PC-3 (cell line): Measurements from ENCODE around the gene ZNF334. TPM values are rescaled to one million over a fixed set of nuclear protein-coding genes. Genes with fewer than 3 reads are reported as not detected.

Experiments used
- ATAC-seq: fragments of 200-7000 bp; cut with Tn5 transposase; 2 replicates; pipeline ENCODE4 v1.9.1; 2020; ENCODE audit warnings: mild to moderate bottlenecking, moderate library complexity
- BruUV-seq: library from RNA; stranded (reverse); fragments of 400-500 nt; replicated peaks from 2 replicates; lab custom pipeline; 2021; lab: Mats Ljungman, UMichigan
- CTCF ChIA-PET: fragments of 300-600 bp; sonication (Branson Sonifier 250); formaldehyde crosslinking; loops from one replicate; lab custom pipeline; 2022; ENCODE audit warnings: antibody characterized with exemption; lab: Charles Lee
- POLR2A ChIA-PET: fragments of 300-600 bp; sonication (Branson Sonifier 250); formaldehyde crosslinking; loops from one replicate; lab custom pipeline; 2022; ENCODE audit warnings: antibody characterized with exemption; ENCODE audit not compliant: unreplicated experiment; lab: Charles Lee
- DNase-seq: peaks from one replicate; pipeline ENCODE4 v3.0.0-alpha.2; 2015
- H2AFZ ChIP-seq: fragments of 300-600 bp; sonication (generic); 2 replicates; pipeline ENCODE4 v1.6.0; 2016; ENCODE audit warnings: antibody characterized with exemption, low read length
- H3F3A ChIP-seq: fragments of 300-600 bp; sonication (generic); one replicate; pipeline ENCODE4 v1.6.0; 2017; ENCODE audit warnings: antibody characterized with exemption, low read length, control low read depth, mild to moderate bottlenecking; ENCODE audit not compliant: unreplicated experiment
- H3K27ac ChIP-seq: fragments of 300-600 bp; sonication (generic); 2 replicates; pipeline ENCODE4 v1.5.1; 2016; ENCODE audit warnings: mild to moderate bottlenecking, low read length
- H3K27me3 ChIP-seq: fragments of 300-600 bp; sonication (generic); 2 replicates; pipeline ENCODE4 v1.6.1; 2016; ENCODE audit warnings: low read length, mixed read lengths
- H3K36me3 ChIP-seq: fragments of 300-600 bp; sonication (generic); 2 replicates; pipeline ENCODE4 v1.6.1; 2016; ENCODE audit warnings: low read depth, mixed run types, low read length, mixed read lengths
- H3K4me1 ChIP-seq: fragments of 300-600 bp; sonication (generic); 2 replicates; pipeline ENCODE4 v1.5.1; 2016; ENCODE audit warnings: low read length; ENCODE audit not compliant: insufficient read depth
- H3K4me2 ChIP-seq: fragments of 300-600 bp; sonication (generic); 2 replicates; pipeline ENCODE4 v1.6.0; 2016; ENCODE audit warnings: low read length
- H3K4me3 ChIP-seq: fragments of 300-600 bp; sonication (generic); 2 replicates; pipeline ENCODE4 v1.5.1; 2016; ENCODE audit warnings: mild to moderate bottlenecking, low read length, mixed read lengths
- H3K79me2 ChIP-seq: fragments of 300-600 bp; sonication (generic); 2 replicates; pipeline ENCODE4 v1.6.1; 2017; ENCODE audit warnings: low read length, mixed read lengths
- H3K9ac ChIP-seq: fragments of 300-600 bp; sonication (generic); 2 replicates; pipeline ENCODE4 v1.6.0; 2016; ENCODE audit warnings: mild to moderate bottlenecking, low read length
- H3K9me2 ChIP-seq: fragments of 300-600 bp; sonication (generic); replicated peaks from 2 replicates; pipeline ENCODE4 v1.6.1; 2016; ENCODE audit warnings: mixed run types, low read length, mixed read lengths
- H3K9me3 ChIP-seq: fragments of 300-600 bp; sonication (generic); 2 replicates; pipeline ENCODE4 v1.6.1; 2016; ENCODE audit warnings: low read length, mixed read lengths
- H4K20me1 ChIP-seq: fragments of 300-600 bp; sonication (generic); 2 replicates; pipeline ENCODE4 v1.6.1; 2016; ENCODE audit warnings: low read length, mixed read lengths
- EZH2 ChIP-seq: fragments of 300-600 bp; sonication (generic); IDR thresholded peaks from one replicate; pipeline ENCODE4 v1.6.1; 2017; ENCODE audit warnings: antibody characterized with exemption, mild to moderate bottlenecking, low read length; ENCODE audit not compliant: unreplicated experiment
- EZH2phosphoT487 ChIP-seq: fragments of 300-600 bp; sonication (generic); IDR thresholded peaks from 2 replicates; pipeline ENCODE4 v1.6.1; 2018; ENCODE audit warnings: mild to moderate bottlenecking, antibody characterized with exemption, low read length, borderline replicate concordance
- intact Hi-C: fragments of 100-400 bp; cut with micrococcal nuclease; formaldehyde crosslinking; loops from 2 replicates; pipeline ENCODE4 v1.9.0; 2023
- total RNA-seq: library from RNA; depleted of rRNA; stranded (reverse); fragments of >200 nt; gene quantifications from 2 replicates; pipeline ENCODE4 v1.2.3, GENCODE V29; 2014
- TF ChIP-seq, protein P1 (sequence below): fragments of 300-600 bp; sonication (generic); conservative IDR thresholded peaks from 2 replicates; pipeline ENCODE4 v1.5.1; 2017; ENCODE audit warnings: antibody characterized with exemption, low read depth, mild to moderate bottlenecking, low read length

Gene ZNF334
- total RNA-seq, 1 experiment from 2014 or later, result 0.58 TPM

DNA sequence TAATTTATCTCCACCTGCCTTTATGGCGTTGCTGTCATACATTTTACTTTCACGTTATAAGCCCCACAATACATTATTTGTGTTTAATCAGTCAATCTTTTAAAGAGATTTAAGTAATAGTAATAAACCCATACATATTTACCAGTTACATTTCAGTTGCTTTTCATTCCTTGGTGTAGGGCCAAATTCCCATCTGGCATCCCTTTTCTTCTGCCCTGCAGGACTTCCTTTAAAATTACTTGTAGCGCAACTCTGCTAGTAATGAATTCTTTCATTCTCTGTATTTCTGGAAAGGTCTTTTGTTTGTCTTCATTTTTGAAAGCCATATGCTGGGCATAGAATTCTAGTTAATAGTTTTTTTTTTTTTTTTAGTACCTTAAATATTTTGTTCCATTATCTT lies 24.9 kb downstream of the ZNF334 start:
- no peaks in the 10 kb centered on the region for H3K79me2 ChIP-seq
- no peaks in the 10 kb centered on the region for H4K20me1 ChIP-seq
- ChIA-PET POLR2A (no interaction called here), CTCF (no interaction called here)
- peaks cover 44% of the 10 kb centered on the region for H3K27me3 ChIP-seq
- DNase-seq, result no peak
- H3K9ac ChIP-seq, result no peak overlapping the region
- peaks cover 3% of the 10 kb centered on the region; the same call in 1 of the 2 replicates for H3K9me3 ChIP-seq
- no peak overlapping the region for H3K4me3 ChIP-seq
- H3K36me3 ChIP-seq, result no peaks in the 10 kb centered on the region
- no peak overlapping the region for H2AFZ ChIP-seq
- intact Hi-C loops, result loop anchor here (5.0 kb wide), 1 partner anchor 356 kb away; no protein-coding TSS in a partner anchor
- H3K27ac ChIP-seq, result no peak overlapping the region
- no TSS peak for BruUV-seq
- H3K4me2 ChIP-seq, result no peak overlapping the region
- TF ChIP-seq, protein P1, sequence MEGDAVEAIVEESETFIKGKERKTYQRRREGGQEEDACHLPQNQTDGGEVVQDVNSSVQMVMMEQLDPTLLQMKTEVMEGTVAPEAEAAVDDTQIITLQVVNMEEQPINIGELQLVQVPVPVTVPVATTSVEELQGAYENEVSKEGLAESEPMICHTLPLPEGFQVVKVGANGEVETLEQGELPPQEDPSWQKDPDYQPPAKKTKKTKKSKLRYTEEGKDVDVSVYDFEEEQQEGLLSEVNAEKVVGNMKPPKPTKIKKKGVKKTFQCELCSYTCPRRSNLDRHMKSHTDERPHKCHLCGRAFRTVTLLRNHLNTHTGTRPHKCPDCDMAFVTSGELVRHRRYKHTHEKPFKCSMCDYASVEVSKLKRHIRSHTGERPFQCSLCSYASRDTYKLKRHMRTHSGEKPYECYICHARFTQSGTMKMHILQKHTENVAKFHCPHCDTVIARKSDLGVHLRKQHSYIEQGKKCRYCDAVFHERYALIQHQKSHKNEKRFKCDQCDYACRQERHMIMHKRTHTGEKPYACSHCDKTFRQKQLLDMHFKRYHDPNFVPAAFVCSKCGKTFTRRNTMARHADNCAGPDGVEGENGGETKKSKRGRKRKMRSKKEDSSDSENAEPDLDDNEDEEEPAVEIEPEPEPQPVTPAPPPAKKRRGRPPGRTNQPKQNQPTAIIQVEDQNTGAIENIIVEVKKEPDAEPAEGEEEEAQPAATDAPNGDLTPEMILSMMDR, result no peak
- TF ChIP-seq EZH2 (no peak), EZH2phosphoT487 (no peak)
- ATAC-seq, result no peak
- H3K4me1 ChIP-seq, result peaks cover 9% of the 10 kb centered on the region; the same call in 1 of the 2 replicates
- no peaks in the 10 kb centered on the region for H3K9me2 ChIP-seq
- H3F3A ChIP-seq, result no peaks in the 10 kb centered on the region

DNA sequence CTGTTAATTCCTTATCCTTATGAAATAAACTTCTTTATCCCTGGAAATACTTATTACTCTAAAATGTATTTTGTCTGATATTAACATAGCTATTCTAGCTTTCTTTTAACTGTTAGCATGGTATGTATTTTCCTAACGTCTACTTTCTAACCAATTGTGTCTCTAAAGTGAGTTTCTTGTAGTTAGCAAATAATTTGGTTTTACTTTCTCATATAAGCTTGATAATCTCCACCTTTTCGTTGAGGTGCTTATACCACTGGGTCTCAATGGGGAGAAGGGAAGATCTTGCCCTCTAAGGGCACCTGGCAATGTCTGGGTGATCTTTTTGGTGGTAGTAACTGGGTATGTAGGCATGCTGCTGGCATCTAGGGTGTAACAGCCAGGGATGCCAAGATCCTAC lies 25.7 kb downstream of the ZNF334 start:
- no peak overlapping the region for H3K4me3 ChIP-seq
- no TSS peak for BruUV-seq
- H2AFZ ChIP-seq, result no peak overlapping the region
- no peak overlapping the region for H3K9ac ChIP-seq
- intact Hi-C loops, result loop anchor here (5.0 kb wide), 1 partner anchor 355 kb away; no protein-coding TSS in a partner anchor
- peaks cover 9% of the 10 kb centered on the region; the same call in 1 of the 2 replicates for H3K4me1 ChIP-seq
- peaks cover 3% of the 10 kb centered on the region; the same call in 1 of the 2 replicates for H3K9me3 ChIP-seq
- DNase-seq, result no peak
- no peak overlapping the region for H3K4me2 ChIP-seq
- H3F3A ChIP-seq, result no peaks in the 10 kb centered on the region
- POLR2A ChIA-PET, result no interaction called here
- H4K20me1 ChIP-seq, result no peaks in the 10 kb centered on the region
- TF ChIP-seq, protein P1, result no peak
- TF ChIP-seq EZH2phosphoT487 (no peak), EZH2 (no peak)
- no peaks in the 10 kb centered on the region for H3K9me2 ChIP-seq
- no peaks in the 10 kb centered on the region for H3K36me3 ChIP-seq
- CTCF ChIA-PET, result no interaction called here
- H3K27me3 ChIP-seq, result peaks cover 48% of the 10 kb centered on the region
- no peaks in the 10 kb centered on the region for H3K79me2 ChIP-seq
- no peak for ATAC-seq
- H3K27ac ChIP-seq, result no peak overlapping the region

- no peaks in the 10 kb centered on the region for H3K9me2 ChIP-seq
- intact Hi-C loops, result loop anchor here (5.0 kb wide), 1 partner anchor 353 kb away; no protein-coding TSS in a partner anchor
- DNase-seq, result peak; percentile 70
Observed at GRCh38 chr20:46485431-46485830, 27.9 kb downstream of the ZNF334 start.

More at GRCh38 chr20:46485431-46485830, 27.9 kb downstream of the ZNF334 start:
- Histone ChIP-seq H3K4me1 (peaks cover 9% of the 10 kb centered on the region; the same call in 1 of the 2 replicates), H3K36me3 (no peaks in the 10 kb centered on the region), H3K27ac (no peak overlapping the region), H3K79me2 (no peaks in the 10 kb centered on the region), H3K4me3 (peak overlapping the region; percentile 41), H2AFZ (0 out of 2 replicates have a peak overlapping the region, but pooled peaks have one; percentile 10), H4K20me1 (no peaks in the 10 kb centered on the region), H3K9me3 (peaks cover 3% of the 10 kb centered on the region; the same call in 1 of the 2 replicates), H3F3A (no peaks in the 10 kb centered on the region), H3K27me3 (peaks cover 39% of the 10 kb centered on the region), H3K4me2 (peak overlapping the region; percentile 75), H3K9ac (no peak overlapping the region)
- ATAC-seq, result peak; percentile 46
- CTCF ChIA-PET, result interaction anchor here (0.6 kb wide), 1 partner anchor 360 kb away, joined by 7 read pairs; no protein-coding TSS in a partner anchor
- POLR2A ChIA-PET, result interaction anchor here (0.6 to 0.7 kb wide), 2 partner anchors 800 to 1579 kb away, joined by 3 to 7 read pairs; no protein-coding TSS in a partner anchor
- TF ChIP-seq, protein P1, result no peak
- TF ChIP-seq EZH2 (no peak), EZH2phosphoT487 (no peak)
- BruUV-seq, result no TSS peak
